ENCODE measurements around the gene DGKB.

DNA sequence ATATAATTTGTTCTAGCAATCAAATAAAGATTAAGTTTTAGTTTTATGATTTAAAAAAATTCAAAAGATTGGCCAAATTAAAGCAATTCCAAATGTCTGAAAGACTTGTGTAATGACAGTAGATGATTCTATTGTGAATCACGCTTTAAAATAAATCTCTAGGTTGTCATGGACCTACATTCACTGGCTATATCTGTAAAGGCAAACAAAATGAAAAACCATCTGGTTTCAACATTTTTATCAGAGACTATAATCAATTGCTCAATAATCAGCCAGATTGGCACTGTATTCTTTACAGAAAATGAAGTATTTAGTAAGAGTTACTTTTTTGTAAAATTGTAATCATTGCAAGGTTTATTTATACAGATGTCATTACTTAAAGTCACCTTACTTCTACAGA is 60.7 kb downstream of the DGKB start:
- TF ChIP-seq POLR2AphosphoS5 (IDR thresholded peaks at IDR 0.05), result no peak
- TF ChIP-seq CTCF (IDR thresholded peaks at IDR 0.05), result no peak

Data from sigmoid colon (tissue), 4 donors.